HUES64 (cell line): ENCODE results near the gene ESRRA.

ENCODE experiments used
- H3K27ac ChIP-seq: 2 replicates; pipeline ENCODE4 v1.7.0; 2013; ENCODE audit warnings: low read depth, low read length, inconsistent platforms
- H3K27me3 ChIP-seq: 2 replicates; pipeline ENCODE4 v1.6.1; 2013; ENCODE audit warnings: mild to moderate bottlenecking, low read length; ENCODE audit not compliant: insufficient read depth
- H3K36me3 ChIP-seq: 2 replicates; pipeline ENCODE4 v1.6.1; 2013; ENCODE audit warnings: mild to moderate bottlenecking, low read length; ENCODE audit not compliant: insufficient read depth
- H3K4me1 ChIP-seq: 2 replicates; pipeline ENCODE4 v1.6.1; 2013; ENCODE audit warnings: mild to moderate bottlenecking, low read length, moderate library complexity; ENCODE audit not compliant: insufficient read depth
- H3K4me3 ChIP-seq: 2 replicates; pipeline ENCODE4 v1.5.1; 2013; ENCODE audit warnings: mild to moderate bottlenecking, low read length, moderate library complexity
- H3K9ac ChIP-seq: 2 replicates; pipeline ENCODE4 v1.6.1; 2013; ENCODE audit warnings: mild to moderate bottlenecking, low read depth, low read length
- H3K9me3 ChIP-seq: 2 replicates; pipeline ENCODE4 v1.6.1; 2013; ENCODE audit warnings: low read depth, low read length; ENCODE audit not compliant: insufficient read depth
- WGBS: fragments of 150-250, 120-280 bp; methylation state at CpG from one replicate; pipeline ENCODE4 v1.1.7; 2013; ENCODE audit warnings: missing lambda C conversion rate; 5-methylcytosine and 5-hydroxymethylcytosine counted together

ESRRA gene

GRCh38 chr11:64340671-64341335 lies 35.5 kb downstream of the ESRRA start:
- no peak overlapping the region for H3K27ac ChIP-seq
- 42% methylated on average over 33 of the region's 33 CpGs for WGBS

GRCh38 chr11:64341429-64341828 lies 36.1 kb downstream of the ESRRA start:
- 92% methylated on average over 21 of the region's 21 CpGs for WGBS
- no peak overlapping the region for H3K9ac ChIP-seq
- H3K36me3 ChIP-seq, result no peaks in the 10 kb centered on the region
- H3K27ac ChIP-seq, result no peak overlapping the region
- H3K27me3 ChIP-seq, result no peaks in the 10 kb centered on the region
- H3K4me1 ChIP-seq, result peaks cover 10% of the 10 kb centered on the region; the same call in 1 of the 2 replicates
- no peaks in the 10 kb centered on the region for H3K9me3 ChIP-seq
- peak overlapping the region; percentile 87 for H3K4me3 ChIP-seq

More at GRCh38 chr11:64340671-64341335, 35.5 kb downstream of the ESRRA start:
- no peaks in the 10 kb centered on the region for H3K36me3 ChIP-seq
- H3K9ac ChIP-seq, result no peak overlapping the region; the same call in 1 of the 2 replicates
- H3K4me3 ChIP-seq, result peak overlapping the region; percentile 87
- no peaks in the 10 kb centered on the region for H3K27me3 ChIP-seq
- no peaks in the 10 kb centered on the region for H3K9me3 ChIP-seq
- H3K4me1 ChIP-seq, result peaks cover 10% of the 10 kb centered on the region; the same call in 1 of the 2 replicates

GRCh38 chr11:64341851-64342791 lies 36.8 kb downstream of the ESRRA start:
- H3K9me3 ChIP-seq, result no peaks in the 10 kb centered on the region
- H3K4me1 ChIP-seq, result peaks cover 10% of the 10 kb centered on the region; the same call in 1 of the 2 replicates
- 24% methylated on average over 55 of the region's 55 CpGs for WGBS
- H3K9ac ChIP-seq, result peak overlapping the region; percentile 34; the same call in 1 of the 2 replicates
- H3K36me3 ChIP-seq, result no peaks in the 10 kb centered on the region
- no peaks in the 10 kb centered on the region for H3K27me3 ChIP-seq
- no peak overlapping the region for H3K27ac ChIP-seq
- peak overlapping the region; percentile 87 for H3K4me3 ChIP-seq

- H3K4me3 ChIP-seq, result peak overlapping the region; percentile 87
- 71% methylated on average over 28 of the region's 29 CpGs for WGBS
- H3K4me1 ChIP-seq, result peaks cover 10% of the 10 kb centered on the region; the same call in 1 of the 2 replicates
Observed at GRCh38 chr11:64342869-64343745, 37.8 kb downstream of the ESRRA start.

GRCh38 chr11:64343767-64344559 lies 38.6 kb downstream of the ESRRA start:
- Histone ChIP-seq H3K4me3 (no peak overlapping the region), H3K4me1 (peaks cover 10% of the 10 kb centered on the region; the same call in 1 of the 2 replicates), H3K9ac (no peak overlapping the region), H3K9me3 (no peaks in the 10 kb centered on the region), H3K36me3 (no peaks in the 10 kb centered on the region), H3K27me3 (no peaks in the 10 kb centered on the region), H3K27ac (no peak overlapping the region)
- 83% methylated on average over 18 of the region's 18 CpGs for WGBS

More at GRCh38 chr11:64342869-64343745, 37.8 kb downstream of the ESRRA start:
- Histone ChIP-seq H3K9me3 (no peaks in the 10 kb centered on the region), H3K27me3 (no peaks in the 10 kb centered on the region), H3K9ac (no peak overlapping the region), H3K27ac (no peak overlapping the region), H3K36me3 (no peaks in the 10 kb centered on the region)

GRCh38 chr11:64344787-64345186 lies 39.5 kb downstream of the ESRRA start:
- Histone ChIP-seq H3K27me3 (no peaks in the 10 kb centered on the region), H3K9ac (no peak overlapping the region), H3K27ac (no peak overlapping the region), H3K4me3 (no peak overlapping the region), H3K36me3 (no peaks in the 10 kb centered on the region), H3K4me1 (peaks cover 10% of the 10 kb centered on the region; the same call in 1 of the 2 replicates), H3K9me3 (no peaks in the 10 kb centered on the region)
- 95% methylated on average over 28 of the region's 28 CpGs for WGBS

GRCh38 chr11:64347193-64347867 lies 42.0 kb downstream of the ESRRA start:
- peaks cover 4% of the 10 kb centered on the region; the same call in 1 of the 2 replicates for H3K4me1 ChIP-seq
- H3K36me3 ChIP-seq, result no peaks in the 10 kb centered on the region
- H3K4me3 ChIP-seq, result no peak overlapping the region
- H3K27me3 ChIP-seq, result no peaks in the 10 kb centered on the region
- no peaks in the 10 kb centered on the region for H3K9me3 ChIP-seq
- no peak overlapping the region for H3K27ac ChIP-seq
- H3K9ac ChIP-seq, result no peak overlapping the region
- WGBS, result 83% methylated on average over 12 of the region's 12 CpGs

- Histone ChIP-seq H3K36me3 (no peaks in the 10 kb centered on the region), H3K9me3 (no peaks in the 10 kb centered on the region), H3K4me1 (no peaks in the 10 kb centered on the region), H3K9ac (no peak overlapping the region), H3K27ac (no peak overlapping the region), H3K27me3 (no peaks in the 10 kb centered on the region), H3K4me3 (no peak overlapping the region)
- 73% methylated on average over 14 of the region's 14 CpGs for WGBS
Observed at GRCh38 chr11:64348383-64349024, 43.2 kb downstream of the ESRRA start.

GRCh38 chr11:64349025-64349387 lies 43.7 kb downstream of the ESRRA start:
- Histone ChIP-seq H3K36me3 (no peaks in the 10 kb centered on the region), H3K9me3 (no peaks in the 10 kb centered on the region), H3K27ac (no peak overlapping the region), H3K27me3 (no peaks in the 10 kb centered on the region), H3K9ac (no peak overlapping the region), H3K4me3 (no peak overlapping the region), H3K4me1 (no peaks in the 10 kb centered on the region)
- WGBS, result 90% methylated on average over 7 of the region's 7 CpGs
